ENCODE results near the gene ACKR3. TPM values are rescaled to one million over a fixed set of nuclear protein-coding genes. Genes with fewer than 3 reads are reported as not detected.

ACKR3 gene
- total RNA-seq, 1 experiment from 2014 or later = not detected

DNA sequence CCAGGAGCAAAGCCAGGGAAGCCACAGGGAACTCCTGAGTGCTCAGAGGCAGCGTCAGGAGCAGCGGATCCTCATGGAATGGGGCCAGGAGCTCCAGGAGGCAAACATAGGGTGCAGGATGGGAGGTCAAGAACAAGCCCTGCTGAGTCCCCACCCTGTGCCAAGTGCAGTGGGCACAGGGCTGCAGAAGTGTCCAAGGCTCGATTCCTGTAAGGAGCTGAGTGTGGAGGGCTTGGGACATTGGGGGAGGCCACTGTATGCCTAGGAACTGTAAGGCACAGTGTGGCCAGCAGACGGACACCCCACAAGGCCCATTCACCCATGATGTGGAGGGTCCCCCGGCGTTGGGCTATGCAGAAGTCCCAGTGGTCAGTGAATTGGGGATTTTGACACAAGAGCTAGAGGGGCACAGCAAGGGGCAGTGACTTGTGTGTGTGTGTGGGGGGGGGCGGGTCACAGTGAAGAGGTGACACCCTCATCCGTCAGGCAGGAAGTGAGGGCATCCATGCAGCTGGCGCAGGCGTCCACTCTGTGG lies 55.6 kb downstream of the ACKR3 start:
- intact Hi-C loops (cut with micrococcal nuclease; ENCODE audit: unreplicated experiment) (no loop called here), in situ Hi-C loops (cut with HindIII; ENCODE audit: low pct_unique_long_range_greater_than_20kb, low sequenced_read_pairs) (no loop called here)
- Histone ChIP-seq H3K36me3 (ENCODE audit: control insufficient read depth, insufficient read depth, low read length) (no peaks in the 10 kb centered on the region), H3K9me3 (ENCODE audit: control insufficient read depth, insufficient read depth, low read depth, low read length) (no peaks in the 10 kb centered on the region), H3K27me3 (ENCODE audit: control insufficient read depth, insufficient read depth, low read length) (peaks cover under 1% of the 10 kb centered on the region; the same call in 1 of the 2 replicates), H3K4me3 (ENCODE audit: low read depth in 2 of 2, low read length in 2 of 2) (no peak overlapping the region), H3K4me1 (ENCODE audit: control insufficient read depth, insufficient read depth, low read length) (no peaks in the 10 kb centered on the region), H3K27ac (ENCODE audit: low read length) (no peak overlapping the region)
- TF ChIP-seq, protein P1, sequence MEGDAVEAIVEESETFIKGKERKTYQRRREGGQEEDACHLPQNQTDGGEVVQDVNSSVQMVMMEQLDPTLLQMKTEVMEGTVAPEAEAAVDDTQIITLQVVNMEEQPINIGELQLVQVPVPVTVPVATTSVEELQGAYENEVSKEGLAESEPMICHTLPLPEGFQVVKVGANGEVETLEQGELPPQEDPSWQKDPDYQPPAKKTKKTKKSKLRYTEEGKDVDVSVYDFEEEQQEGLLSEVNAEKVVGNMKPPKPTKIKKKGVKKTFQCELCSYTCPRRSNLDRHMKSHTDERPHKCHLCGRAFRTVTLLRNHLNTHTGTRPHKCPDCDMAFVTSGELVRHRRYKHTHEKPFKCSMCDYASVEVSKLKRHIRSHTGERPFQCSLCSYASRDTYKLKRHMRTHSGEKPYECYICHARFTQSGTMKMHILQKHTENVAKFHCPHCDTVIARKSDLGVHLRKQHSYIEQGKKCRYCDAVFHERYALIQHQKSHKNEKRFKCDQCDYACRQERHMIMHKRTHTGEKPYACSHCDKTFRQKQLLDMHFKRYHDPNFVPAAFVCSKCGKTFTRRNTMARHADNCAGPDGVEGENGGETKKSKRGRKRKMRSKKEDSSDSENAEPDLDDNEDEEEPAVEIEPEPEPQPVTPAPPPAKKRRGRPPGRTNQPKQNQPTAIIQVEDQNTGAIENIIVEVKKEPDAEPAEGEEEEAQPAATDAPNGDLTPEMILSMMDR (IDR thresholded peaks at IDR 0.05) = no peak
- TF ChIP-seq POLR2AphosphoS5 (IDR thresholded peaks at IDR 0.05; ENCODE audit: low read depth, low read length) (no peak), TCF7L2 (IDR thresholded peaks at IDR 0.05; ENCODE audit: low read depth, low read length) (no peak), SIN3A (IDR thresholded peaks at IDR 0.05; ENCODE audit: borderline replicate concordance, insufficient read depth, low read depth, low read length) (no peak)
- TF ChIP-seq, protein P2, sequence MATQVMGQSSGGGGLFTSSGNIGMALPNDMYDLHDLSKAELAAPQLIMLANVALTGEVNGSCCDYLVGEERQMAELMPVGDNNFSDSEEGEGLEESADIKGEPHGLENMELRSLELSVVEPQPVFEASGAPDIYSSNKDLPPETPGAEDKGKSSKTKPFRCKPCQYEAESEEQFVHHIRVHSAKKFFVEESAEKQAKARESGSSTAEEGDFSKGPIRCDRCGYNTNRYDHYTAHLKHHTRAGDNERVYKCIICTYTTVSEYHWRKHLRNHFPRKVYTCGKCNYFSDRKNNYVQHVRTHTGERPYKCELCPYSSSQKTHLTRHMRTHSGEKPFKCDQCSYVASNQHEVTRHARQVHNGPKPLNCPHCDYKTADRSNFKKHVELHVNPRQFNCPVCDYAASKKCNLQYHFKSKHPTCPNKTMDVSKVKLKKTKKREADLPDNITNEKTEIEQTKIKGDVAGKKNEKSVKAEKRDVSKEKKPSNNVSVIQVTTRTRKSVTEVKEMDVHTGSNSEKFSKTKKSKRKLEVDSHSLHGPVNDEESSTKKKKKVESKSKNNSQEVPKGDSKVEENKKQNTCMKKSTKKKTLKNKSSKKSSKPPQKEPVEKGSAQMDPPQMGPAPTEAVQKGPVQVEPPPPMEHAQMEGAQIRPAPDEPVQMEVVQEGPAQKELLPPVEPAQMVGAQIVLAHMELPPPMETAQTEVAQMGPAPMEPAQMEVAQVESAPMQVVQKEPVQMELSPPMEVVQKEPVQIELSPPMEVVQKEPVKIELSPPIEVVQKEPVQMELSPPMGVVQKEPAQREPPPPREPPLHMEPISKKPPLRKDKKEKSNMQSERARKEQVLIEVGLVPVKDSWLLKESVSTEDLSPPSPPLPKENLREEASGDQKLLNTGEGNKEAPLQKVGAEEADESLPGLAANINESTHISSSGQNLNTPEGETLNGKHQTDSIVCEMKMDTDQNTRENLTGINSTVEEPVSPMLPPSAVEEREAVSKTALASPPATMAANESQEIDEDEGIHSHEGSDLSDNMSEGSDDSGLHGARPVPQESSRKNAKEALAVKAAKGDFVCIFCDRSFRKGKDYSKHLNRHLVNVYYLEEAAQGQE (IDR thresholded peaks at IDR 0.05; ENCODE audit: insufficient read depth in 1 of 2, low read depth in 2 of 2, low read length in 1 of 2) = no peak
- ChIA-PET CTCF (no interaction called here), POLR2A (interaction anchor here (0.7 kb wide), 1 partner anchor 934 kb away, joined by 17 read pairs; no protein-coding TSS in a partner anchor)
- BruUV-seq (replicated peaks) = no TSS peak
- no peak for ATAC-seq
- DNase-seq (ENCODE audit: low read depth, low spot score) = no peak

DNA sequence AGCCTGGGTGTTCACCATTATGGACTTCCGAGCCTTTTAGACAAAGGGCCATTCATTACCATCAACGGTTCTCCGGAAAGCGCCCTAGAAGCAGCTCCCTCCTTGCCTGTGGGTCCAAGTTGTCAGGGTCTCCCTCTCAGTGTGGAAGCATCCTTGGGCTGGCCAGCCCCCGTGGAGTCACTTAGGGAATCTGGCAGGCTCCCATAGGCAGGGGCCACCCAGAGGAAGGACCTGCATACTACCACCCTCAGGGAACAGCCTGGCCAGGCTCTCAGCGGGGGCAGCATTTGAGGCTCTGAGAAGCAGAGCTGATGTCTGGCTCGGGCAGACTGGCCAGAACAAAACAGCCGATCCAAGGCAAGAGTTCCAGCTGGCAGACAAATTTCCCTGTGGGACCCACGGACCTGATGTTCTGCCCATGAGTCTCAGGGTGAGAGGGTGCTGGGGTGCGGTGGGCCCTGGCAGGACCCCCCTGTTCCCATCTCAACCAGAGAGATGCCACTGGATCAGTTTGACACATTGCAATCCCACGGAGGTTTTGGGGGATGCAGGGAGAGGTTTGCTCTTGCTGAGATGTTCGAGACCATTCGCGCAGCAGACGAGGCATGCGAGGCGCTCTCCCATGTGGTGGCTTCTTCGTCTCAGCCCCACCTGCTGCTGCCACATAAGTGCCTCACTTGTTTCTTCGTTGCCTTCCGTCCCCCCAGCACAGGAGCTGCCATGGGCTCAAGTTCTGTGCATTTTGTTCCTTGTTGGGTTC lies 56.9 kb downstream of the ACKR3 start:
- H3K9me3 ChIP-seq (ENCODE audit: control insufficient read depth, insufficient read depth, low read depth, low read length) = no peaks in the 10 kb centered on the region
- ATAC-seq (no peak), DNase-seq (ENCODE audit: low read depth, low spot score) (no peak)
- CTCF ChIA-PET = no interaction called here
- H3K36me3 ChIP-seq (ENCODE audit: control insufficient read depth, insufficient read depth, low read length) = no peaks in the 10 kb centered on the region
- H3K4me3 ChIP-seq (ENCODE audit: low read depth in 2 of 2, low read length in 2 of 2) = no peak overlapping the region
- POLR2A ChIA-PET = no interaction called here
- in situ Hi-C loops (cut with HindIII; ENCODE audit: low pct_unique_long_range_greater_than_20kb, low sequenced_read_pairs) (no loop called here), intact Hi-C loops (cut with micrococcal nuclease; ENCODE audit: unreplicated experiment) (no loop called here)
- H3K27me3 ChIP-seq (ENCODE audit: control insufficient read depth, insufficient read depth, low read length) = peaks cover 4% of the 10 kb centered on the region; the same call in 1 of the 2 replicates
- TF ChIP-seq, protein P1 (IDR thresholded peaks at IDR 0.05) = no peak
- TF ChIP-seq, protein P2 (IDR thresholded peaks at IDR 0.05; ENCODE audit: insufficient read depth in 1 of 2, low read depth in 2 of 2, low read length in 1 of 2) = no peak
- TF ChIP-seq POLR2AphosphoS5 (IDR thresholded peaks at IDR 0.05; ENCODE audit: low read depth, low read length) (no peak), TCF7L2 (IDR thresholded peaks at IDR 0.05; ENCODE audit: low read depth, low read length) (no peak), SIN3A (IDR thresholded peaks at IDR 0.05; ENCODE audit: borderline replicate concordance, insufficient read depth, low read depth, low read length) (no peak)
- H3K27ac ChIP-seq (ENCODE audit: low read length) = no peak overlapping the region
- H3K4me1 ChIP-seq (ENCODE audit: control insufficient read depth, insufficient read depth, low read length) = no peaks in the 10 kb centered on the region
- no TSS peak for BruUV-seq (replicated peaks)
